SK-N-SH treated with all-trans-retinoic acid at 6 μM for 48 hours (cell line): ENCODE measurements around the gene HOXA4.

Experiments
- ATAC-seq: fragments of 200-7000 bp; cut with Tn5 transposase; 3 replicates; pipeline ENCODE4 v1.9.1; 2020; ENCODE audit warnings: mild to moderate bottlenecking, moderate library complexity
- ARNTL ChIP-seq: fragments of 450-650 bp; formaldehyde crosslinking; IDR thresholded peaks from 2 replicates; pipeline ENCODE4 v1.5.0; 2020; ENCODE audit warnings: low read depth, mild to moderate bottlenecking, moderate library complexity, borderline replicate concordance
- BACH2 ChIP-seq: fragments of 250-450 bp; sonication (Bioruptor Pico); IDR thresholded peaks from 2 replicates; pipeline ENCODE4 v1.9.0; 2021; ENCODE audit warnings: mild to moderate bottlenecking, borderline replicate concordance
- CSDC2 ChIP-seq: fragments of 250-450 bp; sonication (Bioruptor Pico); IDR thresholded peaks from 2 replicates; pipeline ENCODE4 v1.5.0; 2020; ENCODE audit warnings: mild to moderate bottlenecking, moderate library complexity
- ESRRG ChIP-seq: fragments of 250-450 bp; sonication (Bioruptor Pico); IDR thresholded peaks from 2 replicates; pipeline ENCODE4 v1.6.1; 2021; ENCODE audit warnings: mild to moderate bottlenecking
- GLIS3 ChIP-seq: fragments of 250-450 bp; sonication (Bioruptor Pico); IDR thresholded peaks from 2 replicates; pipeline ENCODE4 v1.5.0; 2020; ENCODE audit warnings: mild to moderate bottlenecking, moderate library complexity
- ISL1 ChIP-seq: fragments of 250-450 bp; sonication (Bioruptor Pico); IDR thresholded peaks from 2 replicates; pipeline ENCODE4 v2.1.2; 2022; ENCODE audit warnings: mild to moderate bottlenecking, moderate library complexity
- OSR1 ChIP-seq: fragments of 250-450 bp; sonication (Bioruptor Pico); IDR thresholded peaks from 2 replicates; pipeline ENCODE4 v1.8.0; 2022; ENCODE audit warnings: moderate library complexity, mild to moderate bottlenecking, inconsistent platforms
- PPARA ChIP-seq: fragments of 250-450 bp; sonication (Bioruptor Pico); IDR thresholded peaks from 2 replicates; pipeline ENCODE4 v1.5.0; 2020; ENCODE audit warnings: mild to moderate bottlenecking, borderline replicate concordance
- RARB ChIP-seq: fragments of 250-450 bp; sonication (Bioruptor Pico); IDR thresholded peaks from 2 replicates; pipeline ENCODE4 v1.8.0; 2021; ENCODE audit warnings: mild to moderate bottlenecking, moderate library complexity
- SNAI2 ChIP-seq: fragments of 250-450 bp; sonication (Bioruptor Pico); IDR thresholded peaks from 2 replicates; pipeline ENCODE4 v1.5.0; 2020; ENCODE audit warnings: mild to moderate bottlenecking, moderate library complexity
- TCF4 ChIP-seq: fragments of 250-450 bp; sonication (Bioruptor Pico); IDR thresholded peaks from 2 replicates; pipeline ENCODE4 v1.8.0; 2021; ENCODE audit warnings: mild to moderate bottlenecking, moderate library complexity, borderline replicate concordance
- ZFP3 ChIP-seq: fragments of 250-450 bp; sonication (Bioruptor Pico); IDR thresholded peaks from 2 replicates; pipeline ENCODE4 v1.5.0; 2020; ENCODE audit warnings: mild to moderate bottlenecking, moderate library complexity
- ZFP30 ChIP-seq: fragments of 450-650 bp; formaldehyde crosslinking; IDR thresholded peaks from 2 replicates; pipeline ENCODE4 v1.5.0; 2022; ENCODE audit warnings: mild to moderate bottlenecking, moderate library complexity
- ZNF565 ChIP-seq: fragments of 450-650 bp; formaldehyde crosslinking; conservative IDR thresholded peaks from 2 replicates; pipeline ENCODE4 v1.5.0; 2020; ENCODE audit warnings: low read depth, mild to moderate bottlenecking, moderate library complexity
- ZNF70 ChIP-seq: fragments of 450-650 bp; formaldehyde crosslinking; IDR thresholded peaks from 2 replicates; pipeline ENCODE4 v1.5.0; 2020; ENCODE audit warnings: mild to moderate bottlenecking, moderate library complexity
- ZNF8 ChIP-seq: fragments of 450-650 bp; formaldehyde crosslinking; IDR thresholded peaks from 2 replicates; pipeline ENCODE4 v1.5.0; 2020; ENCODE audit warnings: mild to moderate bottlenecking, moderate library complexity
- TF ChIP-seq, protein P1 (sequence below): fragments of 250-450 bp; sonication (Bioruptor Pico); IDR thresholded peaks from 2 replicates; pipeline ENCODE4 v1.5.0; 2020; ENCODE audit warnings: mild to moderate bottlenecking, moderate library complexity
- TF ChIP-seq, protein P2 (sequence below): fragments of 250-450 bp; sonication (Bioruptor Pico); IDR thresholded peaks from 2 replicates; pipeline ENCODE4 v1.8.0; 2021; ENCODE audit warnings: low read depth, mild to moderate bottlenecking, moderate library complexity, borderline replicate concordance
- TF ChIP-seq, protein P3 (sequence below): fragments of 250-450 bp; sonication (Bioruptor Pico); IDR thresholded peaks from 2 replicates; pipeline ENCODE4 v1.5.1; 2020; ENCODE audit warnings: low read depth, mild to moderate bottlenecking, moderate library complexity
- TF ChIP-seq, protein P4 (sequence below): fragments of 250-450 bp; sonication (Bioruptor Pico); IDR thresholded peaks from 2 replicates; pipeline ENCODE4 v1.8.0; 2020; ENCODE audit warnings: mild to moderate bottlenecking, moderate library complexity, borderline replicate concordance

Gene HOXA4

DNA sequence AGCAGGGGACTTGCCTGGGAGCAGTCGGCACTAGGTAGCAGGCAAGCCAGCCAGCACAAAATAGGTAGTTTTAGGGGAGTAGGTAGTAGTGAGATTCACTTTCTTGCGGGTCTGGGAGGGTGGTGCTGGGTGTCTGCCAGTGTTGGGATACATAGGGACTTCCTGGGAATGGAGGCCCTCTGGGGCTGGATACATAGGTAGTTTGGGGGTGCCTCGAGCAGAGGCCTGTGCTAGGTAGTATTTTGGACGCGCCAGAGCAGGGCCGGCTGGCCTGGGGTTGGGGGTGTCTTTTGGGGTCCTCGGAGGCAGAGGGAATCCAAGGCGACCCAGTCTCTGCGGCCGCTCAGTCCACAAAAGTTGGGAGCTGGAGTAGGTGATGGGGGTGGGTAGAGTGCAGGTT, 23.8 kb upstream of the HOXA4 start:
- no peak for TF ChIP-seq TCF4 (CRISPR knock-in tag)
- no peak for TF ChIP-seq RARB (CRISPR knock-in tag)
- TF ChIP-seq ARNTL (CRISPR knock-in tag) = no peak
- TF ChIP-seq PPARA (CRISPR knock-in tag) = no peak
- no peak for TF ChIP-seq OSR1 (CRISPR knock-in tag)
- TF ChIP-seq CSDC2 (CRISPR knock-in tag) = no peak
- TF ChIP-seq BACH2 (CRISPR knock-in tag) = no peak
- TF ChIP-seq ISL1 (CRISPR knock-in tag) = no peak
- TF ChIP-seq ESRRG (CRISPR knock-in tag) = no peak
- no peak for TF ChIP-seq GLIS3 (CRISPR knock-in tag)
- no peak for TF ChIP-seq ZNF565 (CRISPR knock-in tag)
- TF ChIP-seq ZFP30 (CRISPR knock-in tag) = no peak
- TF ChIP-seq ZNF8 (CRISPR knock-in tag) = no peak
- TF ChIP-seq, protein P1, sequence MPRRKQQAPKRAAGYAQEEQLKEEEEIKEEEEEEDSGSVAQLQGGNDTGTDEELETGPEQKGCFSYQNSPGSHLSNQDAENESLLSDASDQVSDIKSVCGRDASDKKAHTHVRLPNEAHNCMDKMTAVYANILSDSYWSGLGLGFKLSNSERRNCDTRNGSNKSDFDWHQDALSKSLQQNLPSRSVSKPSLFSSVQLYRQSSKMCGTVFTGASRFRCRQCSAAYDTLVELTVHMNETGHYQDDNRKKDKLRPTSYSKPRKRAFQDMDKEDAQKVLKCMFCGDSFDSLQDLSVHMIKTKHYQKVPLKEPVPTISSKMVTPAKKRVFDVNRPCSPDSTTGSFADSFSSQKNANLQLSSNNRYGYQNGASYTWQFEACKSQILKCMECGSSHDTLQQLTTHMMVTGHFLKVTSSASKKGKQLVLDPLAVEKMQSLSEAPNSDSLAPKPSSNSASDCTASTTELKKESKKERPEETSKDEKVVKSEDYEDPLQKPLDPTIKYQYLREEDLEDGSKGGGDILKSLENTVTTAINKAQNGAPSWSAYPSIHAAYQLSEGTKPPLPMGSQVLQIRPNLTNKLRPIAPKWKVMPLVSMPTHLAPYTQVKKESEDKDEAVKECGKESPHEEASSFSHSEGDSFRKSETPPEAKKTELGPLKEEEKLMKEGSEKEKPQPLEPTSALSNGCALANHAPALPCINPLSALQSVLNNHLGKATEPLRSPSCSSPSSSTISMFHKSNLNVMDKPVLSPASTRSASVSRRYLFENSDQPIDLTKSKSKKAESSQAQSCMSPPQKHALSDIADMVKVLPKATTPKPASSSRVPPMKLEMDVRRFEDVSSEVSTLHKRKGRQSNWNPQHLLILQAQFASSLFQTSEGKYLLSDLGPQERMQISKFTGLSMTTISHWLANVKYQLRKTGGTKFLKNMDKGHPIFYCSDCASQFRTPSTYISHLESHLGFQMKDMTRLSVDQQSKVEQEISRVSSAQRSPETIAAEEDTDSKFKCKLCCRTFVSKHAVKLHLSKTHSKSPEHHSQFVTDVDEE (CRISPR knock-in tag) = no peak
- TF ChIP-seq, protein P2, sequence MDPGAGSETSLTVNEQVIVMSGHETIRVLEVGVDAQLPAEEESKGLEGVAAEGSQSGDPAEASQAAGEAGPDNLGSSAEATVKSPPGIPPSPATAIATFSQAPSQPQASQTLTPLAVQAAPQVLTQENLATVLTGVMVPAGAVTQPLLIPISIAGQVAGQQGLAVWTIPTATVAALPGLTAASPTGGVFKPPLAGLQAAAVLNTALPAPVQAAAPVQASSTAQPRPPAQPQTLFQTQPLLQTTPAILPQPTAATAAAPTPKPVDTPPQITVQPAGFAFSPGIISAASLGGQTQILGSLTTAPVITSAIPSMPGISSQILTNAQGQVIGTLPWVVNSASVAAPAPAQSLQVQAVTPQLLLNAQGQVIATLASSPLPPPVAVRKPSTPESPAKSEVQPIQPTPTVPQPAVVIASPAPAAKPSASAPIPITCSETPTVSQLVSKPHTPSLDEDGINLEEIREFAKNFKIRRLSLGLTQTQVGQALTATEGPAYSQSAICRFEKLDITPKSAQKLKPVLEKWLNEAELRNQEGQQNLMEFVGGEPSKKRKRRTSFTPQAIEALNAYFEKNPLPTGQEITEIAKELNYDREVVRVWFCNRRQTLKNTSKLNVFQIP (CRISPR knock-in tag) = no peak
- TF ChIP-seq, protein P3, sequence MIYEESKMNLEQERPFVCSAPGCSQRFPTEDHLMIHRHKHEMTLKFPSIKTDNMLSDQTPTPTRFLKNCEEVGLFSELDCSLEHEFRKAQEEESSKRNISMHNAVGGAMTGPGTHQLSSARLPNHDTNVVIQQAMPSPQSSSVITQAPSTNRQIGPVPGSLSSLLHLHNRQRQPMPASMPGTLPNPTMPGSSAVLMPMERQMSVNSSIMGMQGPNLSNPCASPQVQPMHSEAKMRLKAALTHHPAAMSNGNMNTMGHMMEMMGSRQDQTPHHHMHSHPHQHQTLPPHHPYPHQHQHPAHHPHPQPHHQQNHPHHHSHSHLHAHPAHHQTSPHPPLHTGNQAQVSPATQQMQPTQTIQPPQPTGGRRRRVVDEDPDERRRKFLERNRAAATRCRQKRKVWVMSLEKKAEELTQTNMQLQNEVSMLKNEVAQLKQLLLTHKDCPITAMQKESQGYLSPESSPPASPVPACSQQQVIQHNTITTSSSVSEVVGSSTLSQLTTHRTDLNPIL (CRISPR knock-in tag) = no peak
- no peak for TF ChIP-seq ZNF70 (CRISPR knock-in tag)

DNA sequence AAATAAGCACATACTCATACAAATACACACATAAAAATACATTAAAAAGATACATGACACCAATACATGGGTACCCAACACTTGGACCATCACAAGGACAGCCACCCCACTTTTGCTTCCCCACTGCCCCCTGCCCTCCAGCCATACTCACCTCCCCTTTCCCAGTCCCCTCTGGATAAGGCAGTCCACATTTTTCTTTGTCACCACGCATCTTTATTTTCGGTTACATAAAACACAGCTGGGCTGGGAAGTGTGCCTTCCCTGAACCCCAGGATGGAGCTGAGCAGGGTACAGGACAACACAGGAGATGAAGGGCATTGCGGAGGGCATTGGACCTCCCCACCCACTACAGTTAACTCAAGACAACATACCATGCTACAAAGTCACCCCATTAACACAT, 23.0 kb upstream of the HOXA4 start:
- TF ChIP-seq GLIS3 (CRISPR knock-in tag) = no peak
- no peak for TF ChIP-seq RARB (CRISPR knock-in tag)
- TF ChIP-seq, protein P2 (CRISPR knock-in tag) = no peak
- TF ChIP-seq ISL1 (CRISPR knock-in tag) = no peak

More for the DNA sequence above, 23.8 kb upstream of the HOXA4 start:
- no peak for ATAC-seq

DNA sequence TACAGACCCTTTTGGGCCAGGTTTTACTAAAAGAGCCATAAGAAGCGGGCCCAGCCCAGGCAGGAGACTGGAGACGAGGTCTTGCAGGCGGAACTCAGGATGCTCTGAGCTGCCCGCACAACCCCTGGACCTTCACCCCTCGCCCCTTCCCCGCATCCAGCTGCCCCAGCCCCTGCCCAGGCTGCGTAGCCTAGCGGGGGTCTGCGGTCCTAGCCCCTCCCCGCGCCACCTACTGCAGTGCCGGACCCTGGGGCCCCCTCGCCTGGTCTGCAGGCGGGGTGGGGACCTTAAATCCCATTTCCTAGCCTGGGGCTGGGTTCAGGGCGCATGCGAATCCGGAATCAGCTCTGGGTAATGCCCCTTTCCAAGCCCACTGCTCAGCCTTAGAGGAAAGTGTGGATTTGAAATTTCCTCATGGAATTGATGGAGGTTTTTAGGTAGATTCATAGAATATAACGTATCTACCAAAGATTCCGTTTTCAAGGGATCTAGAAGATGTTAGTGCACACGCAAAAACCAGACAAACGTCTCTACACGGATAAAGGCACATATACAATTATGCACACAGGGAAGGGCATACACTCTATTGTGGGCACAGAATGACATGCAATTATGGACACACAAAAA, 22.4 kb upstream of the HOXA4 start:
- no peak for ATAC-seq
- no peak for TF ChIP-seq GLIS3 (CRISPR knock-in tag)
- TF ChIP-seq, protein P4, sequence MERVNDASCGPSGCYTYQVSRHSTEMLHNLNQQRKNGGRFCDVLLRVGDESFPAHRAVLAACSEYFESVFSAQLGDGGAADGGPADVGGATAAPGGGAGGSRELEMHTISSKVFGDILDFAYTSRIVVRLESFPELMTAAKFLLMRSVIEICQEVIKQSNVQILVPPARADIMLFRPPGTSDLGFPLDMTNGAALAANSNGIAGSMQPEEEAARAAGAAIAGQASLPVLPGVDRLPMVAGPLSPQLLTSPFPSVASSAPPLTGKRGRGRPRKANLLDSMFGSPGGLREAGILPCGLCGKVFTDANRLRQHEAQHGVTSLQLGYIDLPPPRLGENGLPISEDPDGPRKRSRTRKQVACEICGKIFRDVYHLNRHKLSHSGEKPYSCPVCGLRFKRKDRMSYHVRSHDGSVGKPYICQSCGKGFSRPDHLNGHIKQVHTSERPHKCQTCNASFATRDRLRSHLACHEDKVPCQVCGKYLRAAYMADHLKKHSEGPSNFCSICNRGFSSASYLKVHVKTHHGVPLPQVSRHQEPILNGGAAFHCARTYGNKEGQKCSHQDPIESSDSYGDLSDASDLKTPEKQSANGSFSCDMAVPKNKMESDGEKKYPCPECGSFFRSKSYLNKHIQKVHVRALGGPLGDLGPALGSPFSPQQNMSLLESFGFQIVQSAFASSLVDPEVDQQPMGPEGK (CRISPR knock-in tag) = no peak
- TF ChIP-seq OSR1 (CRISPR knock-in tag) = no peak
- TF ChIP-seq ZFP3 (CRISPR knock-in tag) = no peak
- TF ChIP-seq, protein P1 (CRISPR knock-in tag) = no peak
- no peak for TF ChIP-seq RARB (CRISPR knock-in tag)
- no peak for TF ChIP-seq SNAI2 (CRISPR knock-in tag)
- no peak for TF ChIP-seq PPARA (CRISPR knock-in tag)

More for the DNA sequence above, 23.0 kb upstream of the HOXA4 start:
- ATAC-seq = no peak
